ENCODE results near the gene FAF1. TPM values are rescaled to one million over a fixed set of nuclear protein-coding genes. Genes with fewer than 3 reads are reported as not detected.

Gene FAF1
- total and polyA plus RNA-seq, 9 of the 15 experiments (the other 6 are each of a cell fraction or from before 2014, with no cell fraction given), result 48.7 to 225 (median 118) TPM

- no peak for ATAC-seq
- no peaks in the 10 kb centered on the region for H3K79me2 ChIP-seq (ENCODE audit: control insufficient read depth, insufficient read depth, low read length)
- FAIRE-seq, result no peak
- H4K20me1 ChIP-seq (replicated peaks; ENCODE audit: control insufficient read depth, insufficient read depth, low read length), result 0 out of 2 replicates have a peak, but pooled peaks cover 3% of the 10 kb centered on the region
- H3K9ac ChIP-seq (ENCODE audit: insufficient read depth in 1 of 2, low read depth in 2 of 2, low read length in 2 of 2), result no peak overlapping the region
- TF ChIP-seq ZBTB33 (CRISPR knock-in tag; IDR thresholded peaks at IDR 0.05) (0 out of 2 replicates have a peak, but pooled peaks have one; percentile 11), POLR2B (IDR thresholded peaks at IDR 0.05; ENCODE audit: low read depth, partially characterized antibody) (no peak)
- H2AFZ ChIP-seq (ENCODE audit: low read depth, low read length), result no peak overlapping the region
- no peaks in the 10 kb centered on the region for H3K36me3 ChIP-seq (ENCODE audit: control insufficient read depth, insufficient read depth, low read length)
- no peak overlapping the region for H3K4me3 ChIP-seq
- peak in 2 of 4 experiments; percentile 8 for DNase-seq (ENCODE audit: extremely low read depth in 1 of 4, low spot score in 3 of 4)
- H3K27me3 ChIP-seq (ENCODE audit: control insufficient read depth in 2 of 2, insufficient read depth in 2 of 2, low read length in 2 of 2), result peaks cover 79 to 96% of the 10 kb centered on the region in 2 experiments
- ChIA-PET POLR2A (no interaction called here), CTCF (ENCODE audit: low intra/inter-chr PET ratio) (no interaction called here)
- 40% methylated on average over 49 of the region's 64 CpGs for WGBS (ENCODE audit: insufficient coverage, low coverage, missing lambda C conversion rate)
- H3K9me1 ChIP-seq (ENCODE audit: control insufficient read depth, insufficient read depth, low read length), result no peaks in the 10 kb centered on the region
- H3K27ac ChIP-seq (ENCODE audit: extremely low read depth, low read depth, low read length), result no peak overlapping the region
- BruUV-seq (replicated peaks), result no TSS peak
- H3K4me1 ChIP-seq (replicated peaks in 1 of 2; ENCODE audit: control insufficient read depth in 2 of 2, insufficient read depth in 2 of 2, low read length in 2 of 2), result peaks cover 0 to 44% of the 10 kb centered on the region in 2 experiments; a peak in 1 of 5 replicates
- in situ Hi-C loops (cut with MboI), result no loop called here
- no peaks in the 10 kb centered on the region for H3K9me3 ChIP-seq (replicated peaks; ENCODE audit: control insufficient read depth, insufficient read depth, low read depth, low read length)
- intact Hi-C loops (cut with micrococcal nuclease), result no loop called here
- H3K4me2 ChIP-seq (ENCODE audit: insufficient read depth, low read length), result no peak overlapping the region
Observed at GRCh38 chr1:50418600-50419109, 541.4 kb downstream of the FAF1 start.

Data from K562 (cell line).